ENCODE measurements around the gene NUTM1.
"Not testable (repeated sequence)": the region's sequence is repeated elsewhere in the genome, so short reads cannot be mapped to it uniquely, and the experiment has no call there.

DNA sequence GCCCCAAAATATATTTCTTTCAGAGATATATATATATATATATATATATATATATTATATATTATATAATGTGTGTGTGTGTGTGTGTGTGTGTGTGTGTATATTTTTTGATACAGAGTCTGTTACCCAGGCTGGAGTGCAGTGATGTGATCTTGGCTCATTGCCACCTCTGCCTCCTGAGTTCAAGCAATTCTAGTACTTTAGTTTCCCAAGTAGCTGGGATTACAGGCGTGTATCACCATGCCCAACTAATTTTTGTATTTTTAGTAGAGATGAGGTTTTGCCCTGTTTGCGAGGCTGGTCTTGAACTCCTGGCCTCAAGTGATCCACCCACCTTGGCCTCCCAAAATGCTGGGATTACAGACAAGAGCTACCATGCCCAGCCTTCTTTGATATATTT, 32.4 kb downstream of the NUTM1 start:
- TF ChIP-seq EZH2 (IDR thresholded peaks at IDR 0.05; ENCODE audit: insufficient read depth, poor library complexity, severe bottlenecking); EZH2phosphoT487 (IDR thresholded peaks at IDR 0.05; ENCODE audit: insufficient read depth, low read depth): not testable (repeated sequence)

All from GM23248 (cell line).